Kidney tubule cell (primary cell): ENCODE results near the gene GLYATL1B.
"Not testable (repeated sequence)": the region's sequence is repeated elsewhere in the genome, so short reads cannot be mapped to it uniquely, and the experiment has no call there.

Source experiments
- DNase-seq: peaks from one replicate; pipeline ENCODE4 v3.0.0-alpha.2; 2018; ENCODE audit warnings: low spot score

The GLYATL1B gene, protein sequence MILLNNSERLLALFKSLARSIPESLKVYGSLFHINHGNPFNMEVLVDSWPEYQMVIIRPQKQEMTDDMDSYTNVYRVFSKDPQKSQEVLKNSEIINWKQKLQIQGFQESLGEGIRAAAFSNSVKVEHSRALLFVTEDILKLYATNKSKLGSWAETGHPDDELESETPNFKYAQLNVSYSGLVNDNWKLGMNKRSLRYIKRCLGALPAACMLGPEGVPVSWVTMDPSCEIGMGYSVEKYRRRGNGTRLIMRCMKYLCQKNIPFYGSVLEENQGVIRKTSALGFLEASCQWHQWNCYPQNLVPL

DNA sequence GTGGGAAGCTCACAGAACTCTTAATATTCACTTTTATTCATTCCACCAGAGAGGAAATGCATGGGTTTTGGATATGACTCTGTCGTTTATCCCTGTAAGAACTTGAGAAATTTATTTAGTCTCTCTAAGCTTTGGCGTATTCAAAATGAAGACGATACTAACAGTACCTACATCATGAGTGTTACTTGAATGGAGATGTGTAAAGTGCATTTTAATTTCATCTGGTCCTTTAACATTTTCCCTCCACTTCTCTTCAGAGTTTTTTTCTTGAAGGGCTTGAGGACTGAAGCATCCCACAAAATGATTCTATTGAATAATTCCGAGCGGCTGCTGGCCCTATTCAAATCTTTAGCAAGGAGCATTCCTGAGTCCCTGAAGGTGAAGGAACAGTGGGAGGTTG lies at the start of gene GLYATL1B:
TSS of gene GLYATL1B (plus strand) at position 301 of the 400 bp plus-strand sequence. CDS start at position 301, 0 bp downstream.
- not testable (repeated sequence) for DNase-seq

DNA sequence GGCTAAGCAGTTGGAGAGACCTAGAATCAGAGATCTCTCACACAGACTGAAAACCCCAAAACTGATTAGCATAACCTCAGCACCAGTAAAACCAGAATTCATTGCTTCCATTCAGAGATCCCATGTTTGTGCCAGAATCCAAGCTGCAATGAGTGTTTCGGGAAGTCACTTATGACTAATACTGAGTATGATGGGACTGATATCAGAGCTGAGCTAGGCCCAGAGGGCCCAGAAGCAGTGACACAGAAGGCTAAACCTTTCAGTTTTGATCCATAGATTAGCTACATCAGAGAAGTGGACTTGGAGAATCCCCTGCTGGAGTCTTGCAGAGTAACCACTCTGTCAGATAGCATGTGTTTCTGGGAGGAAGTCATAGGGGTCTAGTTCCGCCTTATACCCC lies 49.6 kb upstream of the GLYATL1B start:
- DNase-seq: not testable (repeated sequence)

DNA sequence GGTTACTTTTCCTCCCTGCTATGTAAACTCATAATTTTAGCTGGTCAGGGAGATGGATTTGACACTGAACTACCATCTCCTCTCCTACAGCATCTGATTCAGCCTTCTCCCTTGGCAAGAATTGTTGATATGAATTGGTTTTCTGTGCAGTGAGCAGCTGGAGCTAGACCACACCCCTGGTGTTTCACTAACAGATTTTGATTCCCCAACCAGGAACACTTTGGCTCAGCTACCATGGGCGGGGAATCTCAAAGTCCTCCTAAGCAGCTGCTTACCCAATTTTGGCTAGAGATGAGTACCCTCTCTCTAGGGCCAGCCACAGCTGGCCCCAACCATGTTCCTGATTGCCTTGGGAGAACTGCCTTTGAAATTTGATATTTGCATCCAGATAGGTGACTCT lies 48.7 kb upstream of the GLYATL1B start:
- DNase-seq: not testable (repeated sequence)

DNA sequence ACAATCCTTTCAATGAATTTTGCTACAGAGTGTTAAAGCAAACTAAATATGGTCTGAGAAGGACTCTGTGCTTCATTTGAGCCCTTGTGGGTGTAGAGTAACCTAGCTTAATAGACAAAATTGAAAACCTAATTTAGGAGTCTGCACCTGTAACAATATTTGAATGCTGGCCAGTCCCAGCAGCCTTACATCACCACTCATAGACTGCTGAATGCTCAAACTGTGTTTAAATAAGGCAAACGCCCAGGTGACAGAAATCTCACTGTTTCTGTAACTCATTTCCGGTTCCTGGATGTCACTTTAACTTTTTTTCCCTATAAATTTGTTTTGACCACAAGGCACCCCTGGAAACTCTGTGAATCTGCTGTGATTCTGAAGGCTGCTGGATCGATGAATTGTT lies 45.5 kb upstream of the GLYATL1B start:
- no peak for DNase-seq

DNA sequence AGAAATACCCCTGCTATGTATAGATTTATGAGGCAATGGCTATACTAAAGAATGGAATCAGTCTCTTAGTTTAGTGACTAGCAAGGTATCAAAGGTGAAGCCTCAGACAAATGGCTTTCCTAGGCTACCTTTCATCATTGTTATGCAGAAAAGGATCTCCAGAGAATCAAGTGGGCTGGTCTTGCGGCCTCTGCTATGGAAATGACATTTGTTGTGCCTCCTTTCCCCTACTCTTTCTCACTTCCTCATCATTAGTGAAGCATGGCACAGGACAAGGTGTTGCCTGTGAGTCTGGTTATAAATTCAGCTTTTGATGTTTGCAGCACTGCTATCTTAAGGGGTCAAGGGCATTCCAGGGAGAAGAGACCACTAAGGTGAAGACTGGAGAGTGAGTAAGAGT lies 34.7 kb upstream of the GLYATL1B start:
- not testable (repeated sequence) for DNase-seq

DNA sequence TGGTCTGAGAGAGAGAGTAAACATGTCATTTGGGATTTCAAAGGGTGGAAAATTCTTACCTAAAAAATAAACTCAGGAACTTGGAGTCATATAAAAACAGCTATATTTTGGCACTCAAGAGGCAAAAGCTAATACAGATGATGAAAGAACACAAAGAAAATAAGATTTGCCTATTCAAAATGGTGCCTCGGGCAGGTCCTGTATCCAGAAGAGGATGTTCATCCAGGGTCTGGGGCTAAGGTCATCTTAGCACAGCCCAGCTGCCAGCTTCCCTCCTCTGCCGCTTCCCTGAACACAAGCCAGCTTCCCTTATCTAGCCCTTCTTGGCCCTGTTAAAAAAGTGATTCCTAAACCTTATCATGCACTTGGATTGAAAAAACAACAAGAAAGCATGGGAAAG lies 33.8 kb upstream of the GLYATL1B start:
- not testable (repeated sequence) for DNase-seq

DNA sequence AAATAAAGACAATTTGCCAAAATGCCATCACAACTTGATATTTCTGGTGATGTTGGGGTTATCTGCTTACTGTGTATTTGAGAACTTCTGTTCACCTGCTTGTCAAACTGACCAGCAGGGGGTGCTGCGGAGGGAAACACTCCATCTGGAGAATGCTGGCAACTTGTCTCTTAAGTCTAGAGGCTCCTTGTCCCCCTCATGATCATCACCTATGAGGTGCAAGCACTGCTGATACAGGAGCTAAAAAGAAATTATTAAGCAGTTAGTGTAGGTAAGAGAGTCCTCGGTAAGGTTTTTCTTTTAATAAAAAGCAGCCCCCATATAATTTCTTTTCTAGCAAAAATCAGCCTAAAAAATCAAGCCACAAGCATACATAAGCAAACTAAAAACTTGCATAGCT lies 32.7 kb upstream of the GLYATL1B start:
- peak; percentile 74 for DNase-seq

DNA sequence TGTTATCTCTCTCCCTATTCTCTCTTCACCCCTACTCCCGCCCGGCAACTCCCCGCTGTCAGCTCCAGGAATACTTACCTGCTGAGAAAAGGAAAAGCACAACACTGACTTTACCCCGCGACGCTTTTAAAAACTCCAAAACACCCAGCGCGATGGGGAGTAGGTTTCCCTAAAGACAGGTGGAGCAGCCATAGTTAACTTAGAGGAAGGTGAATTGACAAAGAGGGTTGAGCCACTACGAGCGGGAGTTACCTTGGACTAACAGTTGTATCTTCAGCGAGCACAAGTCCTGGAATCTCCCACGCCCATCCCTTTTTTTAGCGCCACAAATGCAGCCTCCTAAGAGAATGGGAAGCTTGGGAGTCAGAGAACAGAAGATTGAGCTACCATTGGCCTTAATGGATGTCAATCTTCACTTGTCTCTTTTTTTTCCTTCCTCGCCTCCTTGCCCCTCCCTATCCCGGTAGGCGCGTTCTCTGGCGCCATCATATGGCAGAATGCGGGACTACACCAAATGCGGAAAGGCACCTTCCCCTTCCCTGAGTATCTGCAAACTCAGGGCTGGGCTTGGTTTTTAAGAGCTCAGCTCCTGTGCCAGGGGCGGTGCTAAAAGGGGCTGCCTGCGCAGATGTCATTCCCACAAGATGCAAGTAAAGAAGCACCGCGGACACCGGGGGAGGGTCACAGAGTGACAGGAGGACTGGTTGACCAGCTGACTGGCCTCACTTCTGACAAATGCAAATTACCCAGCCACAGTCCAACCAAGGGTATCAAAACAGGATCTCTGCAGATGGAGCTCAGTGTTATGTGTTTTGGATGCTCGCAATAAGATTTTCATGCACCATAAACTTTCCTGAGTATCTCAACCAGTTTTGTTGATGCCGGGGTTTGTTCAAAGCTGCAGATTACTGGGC lies 27.7 kb upstream of the GLYATL1B start:
- peak; percentile 97 for DNase-seq

DNA sequence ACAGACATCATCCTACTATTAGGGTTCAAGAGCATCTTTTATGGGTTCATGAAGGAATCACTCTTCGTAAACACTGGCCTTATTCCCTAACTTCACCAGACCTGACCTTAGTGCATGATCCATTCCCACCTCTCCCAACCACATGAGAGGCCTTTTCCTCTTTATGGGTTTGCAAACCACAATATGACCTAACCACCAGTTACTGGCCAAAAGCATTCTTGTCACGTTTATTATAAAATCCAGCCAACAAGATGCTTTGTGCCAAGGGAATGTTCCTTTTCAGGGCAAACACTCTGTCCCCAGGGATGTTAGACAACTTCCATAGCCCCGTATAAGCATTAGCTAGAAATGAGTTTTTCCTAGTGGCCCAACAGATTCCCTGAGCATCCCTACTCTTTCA lies 26.0 kb upstream of the GLYATL1B start:
- DNase-seq: not testable (repeated sequence)

DNA sequence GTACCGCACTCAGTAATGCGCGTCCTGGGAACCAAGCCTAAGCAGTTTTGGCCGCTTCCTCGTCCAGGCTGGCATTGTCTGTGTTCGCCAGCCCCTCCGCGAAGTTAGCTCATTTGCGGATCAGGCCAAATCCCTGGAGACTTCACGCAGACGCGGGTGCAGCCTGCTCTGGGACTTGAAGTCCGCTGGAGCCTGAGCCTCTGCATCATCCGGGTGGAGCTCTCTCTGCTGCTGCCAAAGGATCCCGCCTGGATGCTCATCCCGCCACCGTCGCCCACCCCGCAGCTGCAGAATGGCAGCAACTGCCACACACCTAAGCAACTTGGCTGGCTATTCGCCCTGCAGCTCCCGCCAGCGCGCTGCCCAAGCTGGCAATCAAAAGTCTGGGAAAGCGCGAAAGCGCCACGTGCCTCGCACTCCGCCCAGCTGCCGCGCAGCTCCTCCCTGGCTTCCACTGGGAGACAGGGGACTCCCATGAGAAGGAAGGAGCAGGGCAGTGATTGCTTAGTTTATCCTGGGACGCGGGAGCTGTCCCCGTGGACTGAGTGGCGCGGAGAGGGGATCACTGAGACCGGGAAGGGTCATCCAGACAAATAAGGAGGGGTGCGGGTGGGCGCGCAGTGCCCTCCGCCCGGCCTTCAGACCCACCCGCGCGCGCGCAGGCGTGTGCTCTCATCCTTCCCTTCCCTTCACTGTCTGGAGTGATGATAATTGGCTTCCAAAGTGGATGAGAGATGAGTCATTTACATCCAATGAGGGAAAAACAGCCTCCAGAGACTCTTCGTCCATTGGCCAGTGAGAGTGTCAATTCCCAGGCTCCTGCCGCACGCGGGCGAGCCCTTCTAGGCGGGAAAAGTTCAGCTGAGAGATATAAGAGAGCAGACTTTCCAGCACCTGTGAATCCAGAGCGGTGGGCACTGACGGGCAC lies 23.2 kb upstream of the GLYATL1B start:
- DNase-seq: peak; percentile 33

DNA sequence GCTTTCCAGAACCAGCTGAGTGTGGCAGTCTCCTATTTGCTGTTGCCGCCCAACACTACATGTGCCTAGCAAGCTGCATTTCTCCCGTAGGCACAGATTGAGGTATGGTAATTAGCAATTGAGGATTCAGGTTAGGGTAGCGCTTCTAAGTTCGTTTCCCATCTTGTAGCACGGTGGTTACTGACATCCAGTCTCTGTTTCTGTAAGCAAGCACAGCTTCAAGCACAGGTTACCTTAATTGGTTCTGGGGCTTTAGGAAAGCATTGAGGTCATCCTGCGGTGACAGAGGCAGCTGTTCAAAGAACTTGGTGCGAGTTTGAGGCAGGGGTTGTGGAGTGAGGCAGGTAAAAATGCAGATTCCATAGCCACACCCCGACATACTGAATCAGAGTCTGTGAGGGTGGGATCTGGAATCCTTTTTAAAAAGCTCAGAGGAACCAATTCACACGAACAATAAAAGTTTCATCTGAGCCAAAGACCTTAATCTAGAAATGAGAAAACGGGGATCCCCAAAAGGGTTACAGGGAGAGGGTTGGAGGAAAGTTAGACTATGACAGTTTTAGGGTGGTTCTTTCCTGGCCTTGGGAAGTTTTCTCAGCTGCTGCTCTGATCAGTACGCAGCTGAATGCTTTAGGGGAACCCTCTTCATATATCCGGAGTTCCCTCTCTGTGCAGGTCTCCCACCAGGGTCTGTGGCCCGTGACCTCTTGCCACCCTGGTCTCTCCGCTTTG lies 21.9 kb upstream of the GLYATL1B start:
- DNase-seq: not testable (repeated sequence)

DNA sequence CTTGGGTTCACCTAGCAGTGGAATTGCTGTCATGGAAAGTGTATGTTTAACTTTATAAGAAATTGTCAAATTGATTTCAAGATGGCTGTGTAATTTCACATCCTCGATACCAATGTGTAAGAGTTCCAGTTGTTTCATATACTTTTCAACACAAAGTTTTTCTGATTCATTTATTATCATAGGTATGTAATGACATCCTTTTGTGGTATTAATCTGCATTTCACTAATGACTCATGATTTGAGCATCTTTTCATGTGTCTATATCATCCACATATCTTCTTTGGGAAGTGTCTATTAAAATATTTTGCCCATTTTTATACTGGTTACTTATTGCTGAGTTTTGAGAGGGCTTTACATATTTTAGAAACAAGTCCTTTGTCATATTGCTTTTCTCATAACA lies 17.0 kb upstream of the GLYATL1B start:
- no peak for DNase-seq

DNA sequence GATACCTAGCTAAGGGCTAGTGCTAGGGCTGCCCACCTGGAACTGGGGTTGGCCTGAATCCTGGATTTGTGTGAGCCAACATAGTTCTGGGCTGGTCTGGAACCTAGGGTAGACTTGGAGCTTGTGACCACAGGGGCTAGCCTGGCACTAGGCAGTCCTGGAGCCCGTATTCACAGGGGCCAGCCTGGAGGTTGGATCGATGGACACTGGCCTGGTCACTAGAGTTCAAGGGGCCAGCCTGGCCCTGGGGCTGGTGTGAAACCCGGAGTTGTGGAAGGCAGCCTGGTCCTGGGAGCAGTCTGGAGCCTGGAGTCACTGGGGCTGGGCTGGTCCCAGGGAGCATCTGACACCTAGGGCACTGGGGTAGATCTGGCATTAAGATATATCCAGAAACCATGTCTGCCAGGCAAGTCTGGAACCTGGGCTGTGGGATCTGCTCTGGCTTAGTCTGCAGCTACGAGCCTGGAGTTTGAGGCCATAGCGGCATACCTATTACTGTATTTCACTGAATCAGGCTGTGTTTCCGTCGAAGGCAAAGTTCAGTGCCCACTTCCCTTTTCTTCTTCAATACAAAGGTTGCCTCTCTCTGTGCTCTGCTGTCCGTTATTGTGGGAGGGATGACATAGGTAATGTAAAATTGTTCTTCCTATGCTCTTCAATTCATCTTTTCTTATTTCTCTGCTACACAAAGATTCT lies 9.1 kb upstream of the GLYATL1B start:
- DNase-seq: no peak

DNA sequence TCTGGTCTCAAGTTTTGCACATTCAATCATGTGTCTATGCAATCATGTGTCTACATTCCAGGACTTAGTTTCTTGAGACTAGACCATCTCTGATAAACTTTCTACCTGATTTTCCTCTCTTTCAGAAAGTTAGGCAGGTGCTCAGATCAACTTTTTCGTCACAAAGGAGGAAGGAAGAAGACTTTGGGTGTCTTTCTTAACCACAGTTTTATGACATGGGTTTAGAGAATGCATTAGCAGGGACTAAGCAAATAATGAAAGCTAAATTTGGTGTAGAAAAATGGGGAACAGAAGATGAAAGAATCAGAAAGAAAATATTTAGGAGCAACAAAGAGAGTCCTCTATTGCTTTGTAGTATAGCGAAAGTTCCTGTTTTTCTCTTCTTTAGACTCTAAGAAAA lies 7.7 kb upstream of the GLYATL1B start:
- no peak for DNase-seq

DNA sequence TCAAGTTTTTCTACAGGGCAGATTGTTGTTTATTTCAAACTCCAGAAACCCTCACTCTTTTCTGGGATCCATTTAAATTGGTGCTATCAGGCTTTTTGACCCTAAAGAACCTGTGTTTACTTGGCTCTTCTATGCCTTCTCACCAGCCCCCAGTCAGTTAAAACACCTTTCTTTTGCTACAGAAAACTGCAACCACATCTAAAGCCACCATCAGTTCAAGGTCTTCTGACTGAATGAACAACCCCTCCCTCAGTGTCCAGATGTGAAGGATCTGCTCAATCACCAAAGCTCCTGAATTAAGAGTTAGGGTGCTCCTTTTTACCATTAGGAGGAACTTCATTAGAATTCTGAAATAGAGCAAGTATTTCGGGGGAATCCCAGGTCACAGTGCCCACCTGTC lies 7.0 kb upstream of the GLYATL1B start:
- DNase-seq: no peak

DNA sequence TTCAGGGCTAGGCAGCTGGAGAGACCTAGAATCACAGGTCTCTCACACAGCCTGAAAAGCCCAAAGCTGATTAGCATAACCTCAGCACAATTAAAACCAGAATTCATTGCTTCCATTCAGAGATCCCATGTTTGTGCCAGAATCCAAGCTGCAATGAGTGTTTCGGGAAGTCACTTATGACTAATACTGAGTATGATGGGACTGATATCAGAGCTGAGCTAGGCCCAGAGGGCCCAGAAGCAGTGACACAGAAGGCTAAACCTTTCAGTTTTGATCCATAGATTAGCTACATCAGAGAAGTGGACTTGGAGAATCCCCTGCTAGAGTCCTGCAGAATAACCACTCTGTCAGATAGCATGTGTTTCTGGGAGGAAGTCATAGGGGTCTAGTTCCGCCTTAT lies 5.7 kb upstream of the GLYATL1B start:
- not testable (repeated sequence) for DNase-seq

DNA sequence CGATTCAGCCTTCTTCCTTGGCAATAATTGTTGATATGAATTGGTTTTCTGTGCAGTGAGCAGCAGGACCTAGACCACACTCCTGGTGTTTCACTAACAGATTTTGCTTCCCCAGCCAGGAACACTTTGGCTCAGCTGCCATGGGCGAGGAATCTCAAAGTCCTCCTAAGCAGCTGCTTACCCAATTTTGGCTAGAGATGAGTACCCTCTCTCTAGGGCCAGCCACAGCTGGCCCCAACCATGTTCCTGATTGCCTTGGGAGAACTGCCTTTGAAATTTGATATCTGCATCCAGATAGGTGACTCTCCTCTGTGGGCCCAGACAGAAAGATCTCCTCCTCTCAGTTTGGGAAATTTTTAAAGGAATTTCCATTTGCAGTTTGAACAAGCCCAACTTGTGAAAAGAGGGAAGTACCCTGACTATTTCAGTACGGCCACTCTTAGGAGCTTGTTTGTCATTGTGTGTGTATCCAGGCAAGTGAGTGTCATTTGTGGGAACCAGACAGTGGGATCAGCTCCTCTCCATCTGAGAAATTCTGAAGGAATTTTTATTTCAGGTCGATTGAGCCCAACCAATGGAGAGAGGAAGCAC lies 4.6 kb upstream of the GLYATL1B start:
- not testable (repeated sequence) for DNase-seq

DNA sequence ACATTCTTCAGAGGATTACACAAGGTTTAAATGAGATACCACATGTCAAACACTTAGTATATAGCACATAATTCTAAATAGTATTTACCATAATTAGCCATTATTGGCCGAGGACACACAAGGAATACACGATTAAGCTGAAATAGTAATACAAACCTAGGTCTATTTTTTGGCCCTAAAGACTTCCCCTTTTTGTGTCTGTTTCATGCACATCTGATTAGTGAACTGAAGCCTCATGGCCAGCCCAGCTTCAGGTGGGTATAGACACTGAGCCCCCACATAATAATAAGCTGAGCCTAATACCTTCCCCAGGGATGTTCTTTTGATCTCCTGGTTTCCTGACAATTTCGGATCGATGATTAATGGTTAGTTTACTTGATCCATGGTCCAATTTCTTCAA lies 2.1 kb downstream of the GLYATL1B start:
- DNase-seq: no peak

DNA sequence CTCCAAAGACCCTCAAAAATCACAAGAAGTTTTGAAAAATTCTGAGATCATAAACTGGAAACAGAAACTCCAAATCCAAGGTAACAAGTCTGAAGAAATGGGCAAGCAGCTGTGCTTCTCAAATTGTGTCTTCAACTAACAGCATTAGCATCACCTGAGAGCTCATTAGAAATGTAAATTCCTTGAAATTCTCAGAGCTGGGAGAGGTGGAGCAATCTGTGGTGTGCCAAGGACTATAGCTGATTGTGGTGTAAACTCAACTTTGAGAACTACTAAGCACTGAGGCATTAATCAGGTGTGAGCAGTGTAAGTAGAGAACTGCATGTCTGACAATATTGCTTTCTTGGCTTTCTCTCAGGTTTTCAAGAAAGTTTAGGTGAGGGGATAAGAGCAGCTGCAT lies 7.5 kb downstream of the GLYATL1B start:
- not testable (repeated sequence) for DNase-seq

DNA sequence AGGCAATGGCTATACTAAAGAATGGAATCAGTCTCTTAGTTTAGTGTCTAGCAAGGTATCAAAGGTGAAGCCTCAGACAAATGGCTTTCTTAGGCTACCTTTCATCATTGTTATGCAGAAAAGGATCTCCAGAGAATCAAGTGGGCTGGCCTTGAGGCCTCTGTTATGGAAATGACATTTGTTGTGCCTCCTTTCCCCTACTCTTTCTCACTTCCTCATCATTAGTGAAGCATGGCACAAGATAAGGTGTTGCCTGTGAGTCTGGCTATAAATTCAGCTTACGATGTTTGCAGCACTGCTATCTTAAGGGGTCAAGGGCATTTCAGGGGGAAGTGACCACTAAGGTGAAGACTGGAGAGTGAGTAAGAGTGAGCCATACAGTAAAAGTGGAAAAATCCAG lies 9.1 kb downstream of the GLYATL1B start:
- not testable (repeated sequence) for DNase-seq
